ENCODE data around the gene PTPRT. TPM values are rescaled to one million over a fixed set of nuclear protein-coding genes. Genes with fewer than 3 reads are reported as not detected.

The PTPRT gene
- total RNA-seq, 1 experiment from 2014 or later: not detected

DNA sequence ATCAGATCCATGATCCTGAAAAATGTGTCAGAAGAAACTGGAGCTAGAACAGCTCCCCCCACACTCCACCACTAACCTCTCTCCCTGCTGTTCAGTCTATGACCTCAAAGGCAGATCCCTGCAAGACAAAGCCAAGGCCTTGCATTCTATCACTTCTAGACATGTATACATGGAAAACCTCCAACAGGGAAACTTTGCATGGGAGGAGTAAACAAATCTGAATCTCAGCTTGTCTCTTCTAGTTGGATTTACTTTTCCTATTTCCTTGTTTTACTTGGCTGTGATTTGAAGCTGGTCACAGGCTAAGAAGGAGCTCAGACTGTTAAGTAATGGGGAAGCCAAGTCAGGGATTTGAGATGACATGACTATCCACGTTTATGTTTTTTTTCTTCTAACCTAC lies 1114.8 kb downstream of the PTPRT start:
- POLR2A ChIA-PET (ENCODE audit: unreplicated experiment): no interaction called here

DNA sequence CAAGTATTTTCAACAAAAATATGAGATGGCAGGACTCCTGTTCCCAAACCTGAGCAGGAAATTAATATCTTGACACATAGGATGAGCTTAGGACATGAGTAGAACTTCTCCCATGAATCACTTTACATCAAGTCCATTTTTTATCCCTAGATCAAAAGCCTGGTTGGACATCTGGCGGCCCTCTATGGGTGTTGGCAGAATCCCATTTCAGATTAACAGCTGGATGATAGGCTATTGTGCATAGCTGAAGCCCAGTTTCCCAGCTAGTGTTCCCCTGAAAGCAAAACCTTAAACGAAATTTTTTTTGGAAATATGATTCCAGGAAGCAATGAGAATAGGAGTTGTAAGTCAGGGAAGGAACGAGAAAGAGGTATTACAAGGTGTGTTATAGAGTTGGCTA lies 1122.1 kb downstream of the PTPRT start:
- Histone ChIP-seq H3K4me1 (ENCODE audit: insufficient read depth, low read length) (no peaks in the 10 kb centered on the region), H3K4me2 (ENCODE audit: low read length) (no peak overlapping the region), H3K9ac (ENCODE audit: low read length) (no peak overlapping the region), H3K36me3 (ENCODE audit: low read depth, low read length) (no peaks in the 10 kb centered on the region), H4K20me1 (ENCODE audit: low read length) (no peaks in the 10 kb centered on the region), H3K27me3 (ENCODE audit: low read length) (no peaks in the 10 kb centered on the region), H2AFZ (ENCODE audit: low read length) (no peak overlapping the region), H3K27ac (ENCODE audit: low read length) (no peak overlapping the region), H3K79me2 (ENCODE audit: low read length) (no peaks in the 10 kb centered on the region), H3F3A (ENCODE audit: low read length, unreplicated experiment) (no peaks in the 10 kb centered on the region), H3K9me3 (ENCODE audit: low read length) (peaks cover 29% of the 10 kb centered on the region; the same call in 1 of the 2 replicates), H3K4me3 (ENCODE audit: low read length) (no peak overlapping the region), H3K9me2 (replicated peaks; ENCODE audit: low read length) (no peaks in the 10 kb centered on the region)
- no peak for ATAC-seq
- TF ChIP-seq, protein P1, sequence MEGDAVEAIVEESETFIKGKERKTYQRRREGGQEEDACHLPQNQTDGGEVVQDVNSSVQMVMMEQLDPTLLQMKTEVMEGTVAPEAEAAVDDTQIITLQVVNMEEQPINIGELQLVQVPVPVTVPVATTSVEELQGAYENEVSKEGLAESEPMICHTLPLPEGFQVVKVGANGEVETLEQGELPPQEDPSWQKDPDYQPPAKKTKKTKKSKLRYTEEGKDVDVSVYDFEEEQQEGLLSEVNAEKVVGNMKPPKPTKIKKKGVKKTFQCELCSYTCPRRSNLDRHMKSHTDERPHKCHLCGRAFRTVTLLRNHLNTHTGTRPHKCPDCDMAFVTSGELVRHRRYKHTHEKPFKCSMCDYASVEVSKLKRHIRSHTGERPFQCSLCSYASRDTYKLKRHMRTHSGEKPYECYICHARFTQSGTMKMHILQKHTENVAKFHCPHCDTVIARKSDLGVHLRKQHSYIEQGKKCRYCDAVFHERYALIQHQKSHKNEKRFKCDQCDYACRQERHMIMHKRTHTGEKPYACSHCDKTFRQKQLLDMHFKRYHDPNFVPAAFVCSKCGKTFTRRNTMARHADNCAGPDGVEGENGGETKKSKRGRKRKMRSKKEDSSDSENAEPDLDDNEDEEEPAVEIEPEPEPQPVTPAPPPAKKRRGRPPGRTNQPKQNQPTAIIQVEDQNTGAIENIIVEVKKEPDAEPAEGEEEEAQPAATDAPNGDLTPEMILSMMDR (conservative IDR thresholded peaks at IDR 0.05; ENCODE audit: low read depth, low read length): no peak
- TF ChIP-seq EZH2 (IDR thresholded peaks at IDR 0.05; ENCODE audit: low read length, unreplicated experiment) (no peak), EZH2phosphoT487 (IDR thresholded peaks at IDR 0.05; ENCODE audit: borderline replicate concordance, low read length) (no peak)
- ChIA-PET POLR2A (ENCODE audit: unreplicated experiment) (no interaction called here), CTCF (no interaction called here)
- no TSS peak for BruUV-seq (replicated peaks)
- DNase-seq: no peak
- intact Hi-C loops (cut with micrococcal nuclease): no loop called here

More for the DNA sequence above, 1114.8 kb downstream of the PTPRT start:
- H3K9me3 ChIP-seq (ENCODE audit: low read length): peaks cover 51% of the 10 kb centered on the region; the same call in 1 of the 2 replicates
- no peaks in the 10 kb centered on the region for H3K27me3 ChIP-seq (ENCODE audit: low read length)
- no peaks in the 10 kb centered on the region for H3K9me2 ChIP-seq (replicated peaks; ENCODE audit: low read length)
- intact Hi-C loops (cut with micrococcal nuclease): no loop called here
- no peaks in the 10 kb centered on the region for H3K4me1 ChIP-seq (ENCODE audit: insufficient read depth, low read length)
- DNase-seq (no peak), ATAC-seq (no peak)
- no peaks in the 10 kb centered on the region for H3F3A ChIP-seq (ENCODE audit: low read length, unreplicated experiment)
- no peaks in the 10 kb centered on the region for H3K79me2 ChIP-seq (ENCODE audit: low read length)
- TF ChIP-seq, protein P1 (conservative IDR thresholded peaks at IDR 0.05; ENCODE audit: low read depth, low read length): no peak
- TF ChIP-seq EZH2 (IDR thresholded peaks at IDR 0.05; ENCODE audit: low read length, unreplicated experiment) (no peak), EZH2phosphoT487 (IDR thresholded peaks at IDR 0.05; ENCODE audit: borderline replicate concordance, low read length) (no peak)
- H3K27ac ChIP-seq (ENCODE audit: low read length): no peak overlapping the region
- H3K9ac ChIP-seq (ENCODE audit: low read length): no peak overlapping the region
- no peaks in the 10 kb centered on the region for H4K20me1 ChIP-seq (ENCODE audit: low read length)
- CTCF ChIA-PET: no interaction called here
- no peak overlapping the region for H2AFZ ChIP-seq (ENCODE audit: low read length)
- no peaks in the 10 kb centered on the region for H3K36me3 ChIP-seq (ENCODE audit: low read depth, low read length)
- no peak overlapping the region for H3K4me2 ChIP-seq (ENCODE audit: low read length)
- no TSS peak for BruUV-seq (replicated peaks)
- H3K4me3 ChIP-seq (ENCODE audit: low read length): no peak overlapping the region

DNA sequence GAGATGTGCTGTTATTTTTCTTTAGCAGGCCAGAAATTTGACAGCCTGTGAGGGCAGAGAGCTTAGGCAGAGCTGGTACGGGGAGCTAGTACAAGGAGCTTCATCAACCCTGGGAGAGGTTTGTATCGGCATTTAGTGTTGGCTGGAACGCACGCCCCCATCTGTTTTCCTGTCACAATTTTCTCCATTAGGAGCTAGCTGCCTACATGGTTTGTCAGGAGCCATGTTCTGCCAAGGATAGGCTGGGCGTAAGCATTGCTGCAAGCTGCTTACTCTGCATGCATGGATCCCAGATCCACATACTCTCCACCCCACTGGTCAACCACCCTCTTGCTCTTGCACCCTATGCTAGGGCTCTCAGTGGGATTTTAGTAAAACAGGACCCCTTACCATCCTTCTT lies 1122.5 kb downstream of the PTPRT start:
- Histone ChIP-seq H3K36me3 (ENCODE audit: low read depth, low read length) (no peaks in the 10 kb centered on the region), H3F3A (ENCODE audit: low read length, unreplicated experiment) (no peaks in the 10 kb centered on the region), H3K27me3 (ENCODE audit: low read length) (no peaks in the 10 kb centered on the region), H3K4me3 (ENCODE audit: low read length) (no peak overlapping the region), H3K4me2 (ENCODE audit: low read length) (no peak overlapping the region), H3K27ac (ENCODE audit: low read length) (no peak overlapping the region), H3K4me1 (ENCODE audit: insufficient read depth, low read length) (no peaks in the 10 kb centered on the region), H3K9me3 (ENCODE audit: low read length) (peaks cover 25% of the 10 kb centered on the region; the same call in 1 of the 2 replicates), H3K9ac (ENCODE audit: low read length) (no peak overlapping the region), H4K20me1 (ENCODE audit: low read length) (no peaks in the 10 kb centered on the region), H2AFZ (ENCODE audit: low read length) (no peak overlapping the region), H3K9me2 (replicated peaks; ENCODE audit: low read length) (no peaks in the 10 kb centered on the region), H3K79me2 (ENCODE audit: low read length) (no peaks in the 10 kb centered on the region)
- DNase-seq: no peak
- ChIA-PET CTCF (no interaction called here), POLR2A (ENCODE audit: unreplicated experiment) (no interaction called here)
- ATAC-seq: no peak
- intact Hi-C loops (cut with micrococcal nuclease): no loop called here
- BruUV-seq (replicated peaks): no TSS peak
- TF ChIP-seq EZH2phosphoT487 (IDR thresholded peaks at IDR 0.05; ENCODE audit: borderline replicate concordance, low read length): no peak
- TF ChIP-seq, protein P1 (conservative IDR thresholded peaks at IDR 0.05; ENCODE audit: low read depth, low read length): no peak
- TF ChIP-seq EZH2 (IDR thresholded peaks at IDR 0.05; ENCODE audit: low read length, unreplicated experiment): no peak

Data from PC-3 (cell line).